ENCODE measurements around the gene TRIM29.
A peak's percentile ranks its signal among the peaks of the same experiment; 100 is the strongest.

- TF ChIP-seq CTCF (IDR thresholded peaks at IDR 0.05) (peak in 3 of 6 experiments; percentile 6 to 24 (median 23)), POLR2A (IDR thresholded peaks at IDR 0.05) (no peak)
Observed at GRCh38 chr11:120137611-120138521, at the start of gene TRIM29.
